Adrenal gland (tissue), 5 donors: Measurements from ENCODE around the gene CRYGS.

ENCODE experiments used
- CTCF ChIP-seq, 6 experiments: fragments of 450-650 bp in 4 of 6; fragments of 200-600 bp in 2 of 6; sonication (generic) in 1 of 6; IDR thresholded peaks; 1 replicate in 5 of 6; 2 replicates in 1 of 6; pipeline versions ENCODE4 v1.5.1 to v1.8.0; 2016 to 2021; ENCODE audit warnings: antibody characterized with exemption in 6 of 6, mild to moderate bottlenecking in 2 of 6, moderate library complexity in 1 of 6
- POLR2A ChIP-seq, 2 donors: fragments of 450-650 bp; IDR thresholded peaks; one replicate each; pipeline ENCODE4 v1.6.1; 2017; ENCODE audit warnings: antibody characterized with exemption in 2 of 2, mild to moderate bottlenecking in 2 of 2, moderate library complexity in 1 of 2
- donor health status: DM: no; HTN: no; CAD: no.

- TF ChIP-seq CTCF (IDR thresholded peaks at IDR 0.05) (no peak), POLR2A (IDR thresholded peaks at IDR 0.05) (no peak)
Observed at GRCh38 chr3:186582541-186582940, 38.4 kb upstream of the CRYGS start.
